HG03565 (cell line): ENCODE measurements around the gene ADPRM.
"Not testable (repeated sequence)": the region's sequence is repeated elsewhere in the genome, so short reads cannot be mapped to it uniquely, and the experiment has no call there.

ENCODE experiments used
- ATAC-seq: cut with Tn5 transposase; IDR thresholded peaks from one replicate; pipeline ENCODE4 v1.9.1; 2021; ENCODE audit warnings: mild to moderate bottlenecking, moderate library complexity; ENCODE audit not compliant: unreplicated experiment

ADPRM gene

GRCh38 chr17:10697092-10698081 is at the start of gene ADPRM, which contains the start of gene SCO1:
TSS of gene ADPRM (plus strand) at chr17:10697594. CDS start at chr17:10704927, 7,333 bp downstream.
TSS of gene SCO1 (minus strand) at chr17:10697533. CDS start at chr17:10697507, 26 bp downstream.
- ATAC-seq, result peak; percentile 95

GRCh38 chr17:10648381-10648780 is 49.0 kb upstream of the ADPRM start:
- ATAC-seq, result no peak

- no peak for ATAC-seq
These were observed 48.4 kb upstream of the ADPRM start for GRCh38 chr17:10648956-10649355.

- no peak for ATAC-seq
These were observed 47.8 kb upstream of the ADPRM start for GRCh38 chr17:10649602-10650001.

GRCh38 chr17:10651927-10652326 is 45.5 kb upstream of the ADPRM start:
- ATAC-seq, result no peak

GRCh38 chr17:10652984-10653659 is 44.3 kb upstream of the ADPRM start:
- ATAC-seq, result peak; percentile 48

GRCh38 chr17:10653987-10654386 is 43.4 kb upstream of the ADPRM start:
- no peak for ATAC-seq

- no peak for ATAC-seq
These were observed 40.2 kb upstream of the ADPRM start, which contains the start of gene MYH3 for GRCh38 chr17:10657148-10657547. TSS of gene MYH3 (minus strand) at chr17:10657309. CDS start at chr17:10655064, 2,245 bp downstream.

GRCh38 chr17:10657879-10658278 is 39.5 kb upstream of the ADPRM start:
- ATAC-seq, result no peak

- no peak for ATAC-seq
These were observed 36.0 kb upstream of the ADPRM start for GRCh38 chr17:10661437-10661836.

GRCh38 chr17:10663231-10663630 is 34.2 kb upstream of the ADPRM start:
- ATAC-seq, result no peak

GRCh38 chr17:10664571-10664970 is 32.8 kb upstream of the ADPRM start:
- no peak for ATAC-seq

- ATAC-seq, result no peak
These were observed 30.5 kb upstream of the ADPRM start for GRCh38 chr17:10666906-10667305.

GRCh38 chr17:10668775-10669174 is 28.6 kb upstream of the ADPRM start:
- no peak for ATAC-seq

GRCh38 chr17:10673312-10673711 is 24.1 kb upstream of the ADPRM start:
- no peak for ATAC-seq

GRCh38 chr17:10674704-10675103 is 22.7 kb upstream of the ADPRM start:
- no peak for ATAC-seq

GRCh38 chr17:10681866-10682446 is 15.4 kb upstream of the ADPRM start:
- ATAC-seq, result no peak

GRCh38 chr17:10683853-10684252 is 13.5 kb upstream of the ADPRM start:
- ATAC-seq, result no peak

GRCh38 chr17:10687499-10687898 is 9.9 kb upstream of the ADPRM start:
- ATAC-seq, result no peak

GRCh38 chr17:10695875-10696407 is 1.5 kb upstream of the ADPRM start:
- not testable (repeated sequence) for ATAC-seq
